Uterus (tissue), 4 donors: ENCODE measurements around the gene ABCA2. TPM values are rescaled to one million over a fixed set of nuclear protein-coding genes. Genes with fewer than 3 reads are reported as not detected.

Experiments used
- DNase-seq, 2 donors: peaks; one replicate each; pipeline ENCODE4 v3.0.0-alpha.2; 2019 to 2020
- H3K27ac ChIP-seq, 2 donors: fragments of 200-600 bp; sonication (generic); 1 replicate in 1 of 2; 2 replicates in 1 of 2; pipeline ENCODE4 v1.5.1; 2016 to 2018
- H3K27me3 ChIP-seq, 2 donors: fragments of 200-600 bp; sonication (generic); one replicate each; pipeline ENCODE4 v1.5.1; 2018 to 2019; ENCODE audit warnings: control low read depth in 1 of 2
- H3K36me3 ChIP-seq, 2 donors: fragments of 200-600 bp; sonication (generic); one replicate each; pipeline ENCODE4 v1.5.1; 2019; ENCODE audit warnings: control low read depth in 1 of 2
- H3K4me1 ChIP-seq, 2 donors: fragments of 200-600 bp; sonication (generic); one replicate each; pipeline ENCODE4 v1.5.1; 2018 to 2019; ENCODE audit warnings: control low read depth in 1 of 2
- H3K4me3 ChIP-seq, 2 donors: fragments of 200-600 bp; sonication (generic); 1 replicate in 1 of 2; 2 replicates in 1 of 2; pipeline ENCODE4 v1.5.1; 2018 to 2019; ENCODE audit warnings: mild to moderate bottlenecking in 1 of 2
- H3K9me3 ChIP-seq, 2 donors: fragments of 200-600 bp; sonication (generic); one replicate each; pipeline ENCODE4 v1.5.1; 2019; ENCODE audit warnings: control low read depth in 1 of 2
- CTCF ChIP-seq, 4 experiments: fragments of 200-600 bp in 2 of 4; fragments of 450-650 bp in 2 of 4; sonication (generic) in 2 of 4; IDR thresholded peaks; one replicate each; pipeline ENCODE4 v1.5.1; 2016 to 2019; ENCODE audit warnings: antibody characterized with exemption in 4 of 4, mild to moderate bottlenecking in 2 of 4, moderate library complexity in 1 of 4
- POLR2A ChIP-seq, 2 donors: fragments of 450-650 bp; IDR thresholded peaks; one replicate each; pipeline ENCODE4 v1.6.1; 2016; ENCODE audit warnings: antibody characterized with exemption in 2 of 2, mild to moderate bottlenecking in 1 of 2, moderate library complexity in 1 of 2
- intact Hi-C: fragments of 100-400 bp; cut with DNase I; formaldehyde crosslinking; loops from one replicate; pipeline ENCODE4 v1.15.1; 2023; ENCODE audit warnings: low total_unique reads
- total RNA-seq, 4 donors: library from RNA; depleted of rRNA in 3 of 4; stranded (reverse); fragments of >200 nt in 3 of 4; gene quantifications; one replicate each; pipeline versions ENCODE4 v1.1.0 to v1.2.4, GENCODE V29; 2014 to 2023
- donor health status: DM: yes; HTN: yes; CAD: no.

The ABCA2 gene
- total RNA-seq, 4 donors from 2014 or later = 24.8 to 36.9 (median 26.1) TPM

- intact Hi-C loops = no loop called here
- no peaks in the 10 kb centered on the region for H3K27me3 ChIP-seq
- no peaks in the 10 kb centered on the region for H3K9me3 ChIP-seq
- no peak overlapping the region for H3K27ac ChIP-seq
- no peaks in the 10 kb centered on the region for H3K36me3 ChIP-seq
- H3K4me1 ChIP-seq = peaks cover 0 to 19% of the 10 kb centered on the region in 2 donors
- H3K4me3 ChIP-seq = no peak overlapping the region
- TF ChIP-seq POLR2A (IDR thresholded peaks at IDR 0.05) (no peak), CTCF (IDR thresholded peaks at IDR 0.05) (no peak)
- no peak for DNase-seq
Observed at GRCh38 chr9:136995772-136996311, 32.2 kb downstream of the ABCA2 start.

- DNase-seq = no peak
- peaks cover 0 to 19% of the 10 kb centered on the region in 2 donors for H3K4me1 ChIP-seq
- H3K4me3 ChIP-seq = no peak overlapping the region
- no peaks in the 10 kb centered on the region for H3K9me3 ChIP-seq
- no peaks in the 10 kb centered on the region for H3K36me3 ChIP-seq
- H3K27ac ChIP-seq = no peak overlapping the region
- no peak for TF ChIP-seq POLR2A (IDR thresholded peaks at IDR 0.05)
- no peak for TF ChIP-seq CTCF (IDR thresholded peaks at IDR 0.05)
- no peaks in the 10 kb centered on the region for H3K27me3 ChIP-seq
- intact Hi-C loops = no loop called here
Observed at GRCh38 chr9:136995362-136995761, 32.7 kb downstream of the ABCA2 start.

GRCh38 chr9:136994888-136995230, 33.2 kb downstream of the ABCA2 start:
- Histone ChIP-seq H3K36me3 (no peaks in the 10 kb centered on the region), H3K4me1 (peaks cover 0 to 19% of the 10 kb centered on the region in 2 donors), H3K27me3 (no peaks in the 10 kb centered on the region), H3K27ac (no peak overlapping the region), H3K9me3 (no peaks in the 10 kb centered on the region), H3K4me3 (no peak overlapping the region)
- TF ChIP-seq CTCF (IDR thresholded peaks at IDR 0.05) = no peak
- TF ChIP-seq POLR2A (IDR thresholded peaks at IDR 0.05) = no peak
- intact Hi-C loops = no loop called here
- DNase-seq = no peak

- Histone ChIP-seq H3K36me3 (no peaks in the 10 kb centered on the region), H3K27ac (no peak overlapping the region), H3K9me3 (no peaks in the 10 kb centered on the region), H3K4me1 (peaks cover 0 to 19% of the 10 kb centered on the region in 2 donors), H3K4me3 (no peak overlapping the region), H3K27me3 (no peaks in the 10 kb centered on the region)
- intact Hi-C loops = no loop called here
- TF ChIP-seq CTCF (IDR thresholded peaks at IDR 0.05) (no peak), POLR2A (IDR thresholded peaks at IDR 0.05) (no peak)
- DNase-seq = no peak
Observed at GRCh38 chr9:136994180-136994887, 33.7 kb downstream of the ABCA2 start.

- Histone ChIP-seq H3K27ac (peak overlapping the region; percentile 36 to 59), H3K27me3 (no peaks in the 10 kb centered on the region), H3K36me3 (no peaks in the 10 kb centered on the region), H3K4me1 (peaks cover 0 to 19% of the 10 kb centered on the region in 2 donors), H3K9me3 (no peaks in the 10 kb centered on the region), H3K4me3 (peak overlapping the region; percentile 46 to 88)
- DNase-seq = no peak
- no peak for TF ChIP-seq POLR2A (IDR thresholded peaks at IDR 0.05)
- no peak for TF ChIP-seq CTCF (IDR thresholded peaks at IDR 0.05)
- intact Hi-C loops = no loop called here
Observed at GRCh38 chr9:136992819-136993369, 35.1 kb downstream of the ABCA2 start.
